Measurements from ENCODE around the gene TRPV6. TPM values are rescaled to one million over a fixed set of nuclear protein-coding genes. Genes with fewer than 3 reads are reported as not detected.

Gene TRPV6
- total RNA-seq, 1 experiment from 2014 or later: 1.7 TPM

DNA sequence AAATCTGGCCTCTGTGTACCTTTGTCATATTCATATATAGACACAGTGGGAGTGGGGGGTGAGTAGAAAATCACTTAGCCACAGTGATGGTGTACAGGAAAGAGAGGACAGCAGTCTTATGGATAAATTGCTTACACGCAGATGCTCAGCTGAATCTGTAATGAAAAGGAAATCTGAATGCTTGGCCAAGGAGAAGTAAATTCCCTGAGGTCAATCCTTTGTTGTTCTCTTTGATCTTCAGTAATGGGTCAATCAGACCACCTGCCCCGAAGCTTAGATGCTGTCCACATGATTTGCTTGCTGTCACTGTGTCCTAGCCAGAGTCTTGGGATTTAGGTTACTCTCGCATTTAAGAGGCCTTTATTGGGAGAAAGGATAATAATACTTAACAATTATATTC is 49.1 kb downstream of the TRPV6 start:
- no TSS peak for BruUV-seq (replicated peaks)
- H3K27ac ChIP-seq (ENCODE audit: low read depth, low read length): no peak overlapping the region
- DNase-seq (ENCODE audit: low read depth, low spot score) (no peak), ATAC-seq (no peak)
- POLR2A ChIA-PET: no interaction called here
- no peaks in the 10 kb centered on the region for H4K20me1 ChIP-seq (ENCODE audit: insufficient read depth)
- TF ChIP-seq EGR1 (IDR thresholded peaks at IDR 0.05; ENCODE audit: low read depth): no peak
- TF ChIP-seq ZNF274 (IDR thresholded peaks at IDR 0.05; ENCODE audit: low read depth, low read length): no peak
- TF ChIP-seq ZBTB33 (IDR thresholded peaks at IDR 0.05; ENCODE audit: extremely low read depth, insufficient replicate concordance, low read length): no peak
- no peak for TF ChIP-seq FOSL1 (IDR thresholded peaks at IDR 0.05; ENCODE audit: low read depth)
- TF ChIP-seq JUND (IDR thresholded peaks at IDR 0.05): no peak
- TF ChIP-seq, protein P1, sequence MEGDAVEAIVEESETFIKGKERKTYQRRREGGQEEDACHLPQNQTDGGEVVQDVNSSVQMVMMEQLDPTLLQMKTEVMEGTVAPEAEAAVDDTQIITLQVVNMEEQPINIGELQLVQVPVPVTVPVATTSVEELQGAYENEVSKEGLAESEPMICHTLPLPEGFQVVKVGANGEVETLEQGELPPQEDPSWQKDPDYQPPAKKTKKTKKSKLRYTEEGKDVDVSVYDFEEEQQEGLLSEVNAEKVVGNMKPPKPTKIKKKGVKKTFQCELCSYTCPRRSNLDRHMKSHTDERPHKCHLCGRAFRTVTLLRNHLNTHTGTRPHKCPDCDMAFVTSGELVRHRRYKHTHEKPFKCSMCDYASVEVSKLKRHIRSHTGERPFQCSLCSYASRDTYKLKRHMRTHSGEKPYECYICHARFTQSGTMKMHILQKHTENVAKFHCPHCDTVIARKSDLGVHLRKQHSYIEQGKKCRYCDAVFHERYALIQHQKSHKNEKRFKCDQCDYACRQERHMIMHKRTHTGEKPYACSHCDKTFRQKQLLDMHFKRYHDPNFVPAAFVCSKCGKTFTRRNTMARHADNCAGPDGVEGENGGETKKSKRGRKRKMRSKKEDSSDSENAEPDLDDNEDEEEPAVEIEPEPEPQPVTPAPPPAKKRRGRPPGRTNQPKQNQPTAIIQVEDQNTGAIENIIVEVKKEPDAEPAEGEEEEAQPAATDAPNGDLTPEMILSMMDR (IDR thresholded peaks at IDR 0.05 in 2 of 3, conservative IDR thresholded peaks at IDR 0.05 in 1 of 3; ENCODE audit: borderline replicate concordance in 1 of 3, insufficient read depth in 1 of 3, low read depth in 2 of 3, low read length in 2 of 3): no peak
- TF ChIP-seq MAX (IDR thresholded peaks at IDR 0.05): no peak
- no peak for TF ChIP-seq SIN3A (IDR thresholded peaks at IDR 0.05; ENCODE audit: low read depth)
- no peak for TF ChIP-seq POLR2A (IDR thresholded peaks at IDR 0.05; ENCODE audit: borderline replicate concordance, extremely low read depth, insufficient read depth, insufficient read length)
- no peak for TF ChIP-seq POLR2AphosphoS5 (IDR thresholded peaks at IDR 0.05; ENCODE audit: low read depth, low read length)
- no peak for TF ChIP-seq EZH2 (IDR thresholded peaks at IDR 0.05)
- no peak for TF ChIP-seq ZFX (IDR thresholded peaks at IDR 0.05)
- TF ChIP-seq SRF (IDR thresholded peaks at IDR 0.05; ENCODE audit: low read depth): no peak
- TF ChIP-seq TCF7L2 (IDR thresholded peaks at IDR 0.05; ENCODE audit: borderline replicate concordance, extremely low read depth, insufficient read depth, insufficient read length): no peak
- TF ChIP-seq RAD21 (IDR thresholded peaks at IDR 0.05; ENCODE audit: low read depth): no peak
- no peak for TF ChIP-seq SP1 (IDR thresholded peaks at IDR 0.05; ENCODE audit: low read depth)
- no peak overlapping the region for H3K4me2 ChIP-seq (ENCODE audit: low read length)
- H2AFZ ChIP-seq (ENCODE audit: low read depth, low read length, poor library complexity, severe bottlenecking): no peak overlapping the region
- no peak overlapping the region for H3K9ac ChIP-seq (ENCODE audit: low read length)
- intact Hi-C loops (cut with micrococcal nuclease): no loop called here
- peaks cover 0 to 3% of the 10 kb centered on the region in 2 experiments; a peak in 1 of 4 replicates for H3K4me1 ChIP-seq (ENCODE audit: control insufficient read depth in 1 of 2, insufficient read depth in 2 of 2, low read length in 2 of 2)
- H3K36me3 ChIP-seq (ENCODE audit: control insufficient read depth in 1 of 2, insufficient read depth in 2 of 2, low read length in 2 of 2): no peaks in the 10 kb centered on the region
- H3K79me2 ChIP-seq (ENCODE audit: insufficient read depth, low read length): no peaks in the 10 kb centered on the region
- no peaks in the 10 kb centered on the region for H3K9me2 ChIP-seq (ENCODE audit: insufficient read depth)
- RAD21 ChIA-PET (ENCODE audit: low non-redundant PET in 1 of 2, low total read pairs in 2 of 2, uncharacterized antibody in 2 of 2, unreplicated experiment in 2 of 2): no interaction called here
- H3K27me3 ChIP-seq (ENCODE audit: insufficient read depth, low read length): no peaks in the 10 kb centered on the region
- H3K9me3 ChIP-seq (ENCODE audit: control insufficient read depth in 1 of 2, insufficient read depth in 1 of 2, low read depth in 1 of 2, low read length in 2 of 2): no peaks in the 10 kb centered on the region
- no peak overlapping the region for H3K4me3 ChIP-seq (replicated peaks in 1 of 2; ENCODE audit: low read depth in 1 of 2, low read length in 2 of 2)
- CTCF ChIA-PET: interaction anchor here (1.4 kb wide), 1 partner anchor 25 kb away, joined by 4 read pairs; no protein-coding TSS in a partner anchor
